ENCODE measurements around the gene KNG1.
"Not testable (repeated sequence)": the region's sequence is repeated elsewhere in the genome, so short reads cannot be mapped to it uniquely, and the experiment has no call there.

The KNG1 gene

DNA sequence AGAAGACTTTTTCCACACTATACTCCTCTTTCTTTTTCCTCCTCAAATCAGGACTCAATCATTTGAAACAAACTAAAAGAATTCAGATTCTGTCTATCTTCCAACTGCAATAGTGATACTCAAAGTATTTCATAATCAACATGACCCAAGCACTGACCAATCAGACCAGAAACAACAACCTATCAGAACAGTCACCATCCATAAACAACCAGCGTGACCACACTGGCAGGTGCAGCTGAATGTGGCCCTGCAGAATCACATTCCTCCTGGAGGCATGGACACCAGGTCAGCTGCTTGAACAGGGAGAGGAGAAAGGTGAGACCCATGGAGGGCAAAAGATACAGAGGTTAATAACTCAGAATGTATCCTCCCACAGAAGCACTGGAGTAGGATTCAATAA, 38.0 kb upstream of the KNG1 start:
- no peak for DNase-seq (ENCODE audit: low read depth)
- TF ChIP-seq, protein P1, sequence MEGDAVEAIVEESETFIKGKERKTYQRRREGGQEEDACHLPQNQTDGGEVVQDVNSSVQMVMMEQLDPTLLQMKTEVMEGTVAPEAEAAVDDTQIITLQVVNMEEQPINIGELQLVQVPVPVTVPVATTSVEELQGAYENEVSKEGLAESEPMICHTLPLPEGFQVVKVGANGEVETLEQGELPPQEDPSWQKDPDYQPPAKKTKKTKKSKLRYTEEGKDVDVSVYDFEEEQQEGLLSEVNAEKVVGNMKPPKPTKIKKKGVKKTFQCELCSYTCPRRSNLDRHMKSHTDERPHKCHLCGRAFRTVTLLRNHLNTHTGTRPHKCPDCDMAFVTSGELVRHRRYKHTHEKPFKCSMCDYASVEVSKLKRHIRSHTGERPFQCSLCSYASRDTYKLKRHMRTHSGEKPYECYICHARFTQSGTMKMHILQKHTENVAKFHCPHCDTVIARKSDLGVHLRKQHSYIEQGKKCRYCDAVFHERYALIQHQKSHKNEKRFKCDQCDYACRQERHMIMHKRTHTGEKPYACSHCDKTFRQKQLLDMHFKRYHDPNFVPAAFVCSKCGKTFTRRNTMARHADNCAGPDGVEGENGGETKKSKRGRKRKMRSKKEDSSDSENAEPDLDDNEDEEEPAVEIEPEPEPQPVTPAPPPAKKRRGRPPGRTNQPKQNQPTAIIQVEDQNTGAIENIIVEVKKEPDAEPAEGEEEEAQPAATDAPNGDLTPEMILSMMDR (conservative IDR thresholded peaks at IDR 0.05; ENCODE audit: control insufficient read depth, insufficient read depth, low read depth, low read length) = no peak
- no peak overlapping the region for H3K4me3 ChIP-seq (ENCODE audit: control insufficient read depth, low read depth, low read length)

DNA sequence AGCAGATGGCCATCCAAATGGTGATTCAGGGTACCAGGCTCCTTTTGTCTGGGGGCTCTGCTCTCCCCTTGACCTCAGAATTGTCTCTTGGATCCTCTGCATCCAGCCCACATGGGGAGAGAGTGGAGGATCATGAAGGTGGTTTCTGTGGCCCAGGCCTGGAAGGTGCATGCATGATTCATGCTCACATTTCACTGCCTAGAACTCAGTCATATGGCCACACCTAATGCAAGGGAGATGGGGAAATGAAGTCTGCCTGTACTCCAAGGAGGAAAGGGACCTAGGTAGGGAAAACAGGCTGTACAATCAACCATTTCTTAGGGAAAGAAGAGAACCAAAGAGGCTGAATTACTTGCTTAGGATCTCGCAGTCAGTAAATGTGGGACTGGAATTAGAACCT, 36.3 kb upstream of the KNG1 start:
- no peak overlapping the region for H3K4me3 ChIP-seq (ENCODE audit: control insufficient read depth, low read depth, low read length)

DNA sequence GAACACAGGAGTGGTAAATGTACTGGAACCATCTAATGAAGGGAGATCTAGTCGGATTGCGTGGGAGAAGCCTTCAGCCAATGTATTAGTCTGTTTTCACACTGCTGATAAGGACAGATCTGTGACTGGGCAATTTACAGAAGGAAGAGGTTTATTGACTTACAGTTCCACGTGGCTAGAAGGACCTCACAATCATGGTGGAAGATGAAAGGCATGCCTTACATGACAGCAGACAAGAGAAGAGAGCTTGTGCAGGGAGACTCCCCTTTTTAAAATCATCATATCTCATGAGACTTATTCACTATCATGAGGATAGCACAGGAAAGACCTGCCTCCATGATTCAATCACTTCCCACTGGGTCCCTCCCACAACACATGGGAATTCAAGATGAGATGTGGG, 34.3 kb upstream of the KNG1 start:
- TF ChIP-seq, protein P1 (conservative IDR thresholded peaks at IDR 0.05; ENCODE audit: control insufficient read depth, insufficient read depth, low read depth, low read length) = no peak

More for the DNA sequence above, 36.3 kb upstream of the KNG1 start:
- TF ChIP-seq, protein P1 (conservative IDR thresholded peaks at IDR 0.05; ENCODE audit: control insufficient read depth, insufficient read depth, low read depth, low read length) = no peak
- DNase-seq (ENCODE audit: low read depth) = no peak

DNA sequence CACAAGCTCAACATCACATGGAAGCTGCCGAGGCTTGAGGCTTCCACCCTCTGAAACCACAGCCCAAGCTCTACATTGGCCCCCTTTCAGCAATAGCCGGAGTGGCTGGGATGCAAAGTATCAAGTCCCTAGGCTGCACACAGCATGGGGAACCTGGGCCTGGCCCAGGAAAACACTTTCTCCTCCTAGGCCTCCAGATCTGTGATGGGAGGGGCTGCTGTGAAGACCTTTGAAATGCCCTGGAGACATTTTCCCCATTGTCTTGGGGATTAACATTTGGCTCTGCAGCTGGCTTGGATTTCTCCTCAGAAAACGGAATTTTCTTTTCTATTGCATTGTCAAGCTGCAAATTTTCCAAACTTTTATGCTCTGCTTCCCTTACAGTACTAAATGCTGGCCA, 33.2 kb upstream of the KNG1 start:
- TF ChIP-seq, protein P1 (conservative IDR thresholded peaks at IDR 0.05; ENCODE audit: control insufficient read depth, insufficient read depth, low read depth, low read length) = no peak
- no peak for DNase-seq (ENCODE audit: low read depth)
- H3K4me3 ChIP-seq (ENCODE audit: control insufficient read depth, low read depth, low read length) = no peak overlapping the region

More for the DNA sequence above, 34.3 kb upstream of the KNG1 start:
- DNase-seq (ENCODE audit: low read depth) = no peak
- no peak overlapping the region for H3K4me3 ChIP-seq (ENCODE audit: control insufficient read depth, low read depth, low read length)

DNA sequence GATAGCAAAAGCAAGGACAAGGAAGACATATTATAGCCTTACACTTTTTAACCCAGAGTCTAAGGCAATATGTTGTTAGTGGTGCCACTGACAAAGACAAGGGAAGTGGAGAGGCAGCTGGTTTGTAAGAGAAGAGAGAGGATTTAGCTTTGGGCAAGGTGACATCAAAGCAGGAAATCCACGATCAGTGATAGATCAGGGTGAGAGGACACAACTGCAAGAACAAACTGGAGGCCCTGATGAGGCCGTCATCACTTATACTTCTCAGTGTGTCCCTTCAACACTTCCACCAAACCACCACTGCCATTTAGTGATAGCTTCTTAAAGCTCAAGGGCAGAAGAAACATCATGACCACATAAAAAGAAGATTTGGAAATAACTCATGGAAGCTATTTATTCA, 30.7 kb upstream of the KNG1 start:
- DNase-seq (ENCODE audit: low read depth); H3K4me3 ChIP-seq (ENCODE audit: control insufficient read depth, low read depth, low read length): not testable (repeated sequence)

DNA sequence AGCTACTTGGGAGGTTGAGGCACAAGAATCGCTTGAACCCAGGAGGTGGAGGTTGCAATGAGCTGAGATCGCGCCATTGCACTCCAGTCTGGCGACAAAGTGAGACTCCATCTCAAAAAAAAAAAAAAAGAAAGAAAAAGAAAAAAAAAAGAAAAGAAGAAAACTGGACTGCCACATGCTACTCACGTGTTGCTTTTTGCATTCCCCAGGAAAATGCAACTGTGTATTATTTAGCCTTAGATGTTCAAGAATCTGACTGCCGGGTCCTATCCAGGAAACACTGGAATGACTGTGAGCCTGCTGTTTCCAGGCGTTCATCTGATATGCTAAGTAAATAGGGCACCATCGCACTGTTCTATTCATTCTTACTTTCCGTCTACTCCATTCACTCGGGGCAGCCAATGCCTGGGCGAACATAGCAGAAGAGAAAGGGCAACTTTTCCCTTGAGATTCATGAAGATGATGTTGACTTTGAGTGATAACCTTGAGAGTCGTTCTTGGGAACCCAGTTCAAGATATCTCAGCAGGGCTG, 30.0 kb upstream of the KNG1 start:
- TF ChIP-seq, protein P1 (conservative IDR thresholded peaks at IDR 0.05; ENCODE audit: control insufficient read depth, insufficient read depth, low read depth, low read length) = no peak
- no peak for DNase-seq (ENCODE audit: low read depth)
- H3K4me3 ChIP-seq (ENCODE audit: control insufficient read depth, low read depth, low read length) = no peak overlapping the region

DNA sequence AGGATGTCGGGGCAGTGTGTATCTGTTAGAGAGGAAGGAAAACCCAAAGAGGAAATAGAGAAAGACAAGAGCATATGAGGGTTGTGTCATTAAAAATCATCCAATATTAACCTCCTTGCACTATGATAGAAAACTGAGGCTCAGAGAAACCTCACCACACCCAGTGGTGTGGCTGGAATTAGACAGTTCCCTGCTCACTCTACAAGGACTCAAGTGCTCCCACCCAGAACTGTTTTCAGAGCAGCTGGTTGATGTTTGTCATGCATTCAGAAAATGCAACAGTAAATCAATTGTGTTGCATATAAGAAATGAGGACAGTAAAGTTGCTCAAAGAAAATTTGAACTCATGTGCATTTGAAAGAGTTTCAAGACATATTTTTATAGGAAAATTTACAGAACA, 26.9 kb upstream of the KNG1 start:
- DNase-seq (ENCODE audit: low read depth); H3K4me3 ChIP-seq (ENCODE audit: control insufficient read depth, low read depth, low read length): not testable (repeated sequence)

DNA sequence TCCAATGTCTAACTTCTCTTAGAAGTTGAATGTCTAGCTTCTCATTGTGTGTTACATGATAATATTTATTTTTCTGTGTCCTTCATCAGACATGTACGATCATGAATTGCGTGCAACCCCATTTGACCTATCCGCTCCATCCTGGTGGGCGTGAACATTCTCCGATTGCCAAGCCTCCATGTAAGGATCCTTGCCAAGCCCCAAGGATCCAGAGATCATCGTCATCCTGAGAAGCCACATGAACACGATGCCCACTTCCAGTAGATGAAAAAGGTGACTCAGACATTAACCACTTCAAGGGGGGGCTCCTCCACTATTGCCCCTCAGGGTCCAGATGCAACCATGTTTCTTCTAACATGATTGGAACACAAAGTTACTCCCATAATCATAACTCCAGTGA, 25.5 kb upstream of the KNG1 start:
- no peak for DNase-seq (ENCODE audit: low read depth)
- no peak overlapping the region for H3K4me3 ChIP-seq (ENCODE audit: control insufficient read depth, low read depth, low read length)
- TF ChIP-seq, protein P1 (conservative IDR thresholded peaks at IDR 0.05; ENCODE audit: control insufficient read depth, insufficient read depth, low read depth, low read length) = no peak
